Anterior cingulate cortex (tissue), 58 donors: ENCODE data around the gene SELL.
"Not testable (repeated sequence)": the region's sequence is repeated elsewhere in the genome, so short reads cannot be mapped to it uniquely, and the experiment has no call there.

Source experiments
- DNase-seq, 58 donors: peaks; one replicate each; lab custom pipeline; 2025; lab: John Stamatoyannopoulos, UW

Gene SELL

DNA sequence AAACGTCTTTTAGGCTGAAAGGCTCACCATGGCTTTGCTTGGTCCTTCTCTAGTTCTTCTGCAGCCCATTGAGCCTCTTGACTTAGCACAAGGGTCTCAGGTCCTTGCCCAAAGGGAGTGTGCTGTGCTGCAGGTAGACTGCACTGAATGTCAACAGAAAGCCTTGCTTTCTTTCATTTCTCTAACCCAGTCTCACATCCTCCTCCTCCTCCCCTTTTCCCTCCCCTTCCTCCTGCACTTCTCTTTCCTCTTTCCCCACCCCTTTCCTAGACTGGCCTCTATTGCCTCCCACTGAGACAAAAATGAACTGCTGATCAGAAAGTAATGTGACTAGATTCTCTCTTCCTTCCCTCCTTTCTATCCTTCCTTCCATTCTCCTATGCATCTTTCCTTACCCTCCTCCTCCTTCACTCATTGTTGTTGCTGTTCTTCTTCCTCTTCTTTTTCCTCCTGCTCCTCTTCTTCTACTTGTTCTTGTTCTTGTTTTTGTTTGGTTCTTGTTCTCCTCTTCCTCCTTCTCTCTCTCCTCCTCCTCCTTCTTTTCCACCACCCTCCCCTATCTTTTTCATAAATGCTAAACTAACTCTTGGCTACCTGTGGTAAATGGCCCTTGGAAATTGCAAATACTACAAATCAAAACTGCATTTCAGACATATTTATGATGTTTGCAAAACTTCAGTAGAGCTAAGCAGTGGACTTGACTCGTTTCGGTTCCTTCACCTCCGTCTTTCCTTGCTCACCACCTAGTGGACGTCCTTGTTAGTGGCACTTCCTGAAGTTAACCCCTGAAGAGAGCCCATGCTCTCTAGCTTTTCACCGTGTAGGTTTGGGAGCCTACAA, at the start of gene SELL:
Gene SELL, minus strand, starts transcription at position 152 of the 840 bp plus-strand sequence. Its CDS starts 122 bp downstream, at position 30.
- DNase-seq, result peak in 31 of 58 donors; percentile 0 to 65 (median 8)

DNA sequence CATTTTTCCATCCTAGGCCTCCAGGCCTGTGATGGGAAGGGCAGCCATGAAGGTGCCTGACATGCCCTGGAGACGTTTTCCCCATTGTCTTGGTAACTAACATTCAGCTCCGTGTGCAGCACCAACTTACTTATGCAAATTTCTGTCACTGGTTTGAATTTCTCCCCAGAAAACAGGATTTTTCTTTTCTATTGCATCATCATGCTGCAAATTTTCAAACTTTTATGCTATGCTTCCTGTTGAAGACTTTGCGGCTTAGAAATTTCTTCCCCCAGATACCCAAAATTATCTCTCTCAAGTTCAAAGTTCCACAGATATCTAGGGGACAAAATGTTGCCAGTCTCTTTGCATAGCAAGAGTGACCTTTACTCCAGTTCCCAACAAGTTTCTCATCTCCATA, 47.6 kb upstream of the SELL start:
- no peak for DNase-seq

DNA sequence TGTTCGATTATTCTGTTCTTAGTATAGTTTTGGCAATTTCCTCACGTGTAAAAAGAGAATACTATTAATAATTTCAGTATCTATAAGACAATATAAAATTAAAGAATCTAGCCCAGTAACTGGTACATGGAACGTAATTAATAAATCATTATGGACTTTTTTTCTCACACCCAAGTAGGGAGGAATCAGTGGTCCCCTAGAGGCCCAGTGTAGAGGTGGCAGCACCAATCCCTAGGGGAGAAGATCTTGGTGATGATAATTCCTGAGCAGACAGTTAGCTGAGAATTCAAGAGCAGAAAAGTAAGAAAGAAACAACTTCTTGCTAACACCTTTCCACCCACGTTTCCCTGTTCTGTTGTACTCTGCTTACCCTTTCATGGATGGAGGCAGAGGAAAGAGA, 42.1 kb upstream of the SELL start:
- DNase-seq, result no peak

DNA sequence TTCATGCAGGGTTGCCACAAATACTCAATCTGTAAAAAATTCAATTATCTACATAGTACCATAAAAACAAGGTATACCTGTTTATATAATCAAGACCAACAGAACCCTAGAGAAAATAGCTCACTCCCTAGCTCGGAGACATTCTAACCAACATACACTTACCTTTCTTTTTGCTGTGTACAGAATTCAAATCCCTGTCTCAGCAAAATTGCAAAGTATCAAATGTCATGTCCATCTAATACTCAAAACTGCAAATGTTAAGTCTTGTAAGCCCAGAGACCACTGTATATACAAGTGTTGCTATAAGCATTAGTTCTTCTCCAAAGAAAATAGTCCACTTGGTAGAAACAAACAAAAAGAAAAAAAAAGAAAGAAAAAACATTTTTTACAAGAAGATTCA, 38.6 kb upstream of the SELL start:
- no peak for DNase-seq

DNA sequence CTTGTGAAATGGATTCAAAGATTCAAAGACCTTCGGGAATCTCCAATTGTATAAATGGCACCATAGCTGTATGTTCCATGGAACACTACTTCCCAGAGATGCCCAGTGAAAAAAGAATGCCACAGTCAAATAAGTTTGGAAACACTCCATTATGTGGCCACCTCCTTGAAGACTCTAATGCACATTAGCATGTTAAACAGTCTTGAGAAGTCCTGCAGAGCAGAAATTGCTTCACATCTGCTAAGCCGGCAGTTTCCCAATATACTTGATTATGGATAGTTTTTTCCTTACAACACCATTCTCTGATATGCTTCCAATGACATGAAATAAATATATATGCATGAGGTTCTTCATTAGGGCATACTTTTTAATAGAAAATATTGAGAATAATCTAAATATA, 35.1 kb upstream of the SELL start:
- no peak for DNase-seq

DNA sequence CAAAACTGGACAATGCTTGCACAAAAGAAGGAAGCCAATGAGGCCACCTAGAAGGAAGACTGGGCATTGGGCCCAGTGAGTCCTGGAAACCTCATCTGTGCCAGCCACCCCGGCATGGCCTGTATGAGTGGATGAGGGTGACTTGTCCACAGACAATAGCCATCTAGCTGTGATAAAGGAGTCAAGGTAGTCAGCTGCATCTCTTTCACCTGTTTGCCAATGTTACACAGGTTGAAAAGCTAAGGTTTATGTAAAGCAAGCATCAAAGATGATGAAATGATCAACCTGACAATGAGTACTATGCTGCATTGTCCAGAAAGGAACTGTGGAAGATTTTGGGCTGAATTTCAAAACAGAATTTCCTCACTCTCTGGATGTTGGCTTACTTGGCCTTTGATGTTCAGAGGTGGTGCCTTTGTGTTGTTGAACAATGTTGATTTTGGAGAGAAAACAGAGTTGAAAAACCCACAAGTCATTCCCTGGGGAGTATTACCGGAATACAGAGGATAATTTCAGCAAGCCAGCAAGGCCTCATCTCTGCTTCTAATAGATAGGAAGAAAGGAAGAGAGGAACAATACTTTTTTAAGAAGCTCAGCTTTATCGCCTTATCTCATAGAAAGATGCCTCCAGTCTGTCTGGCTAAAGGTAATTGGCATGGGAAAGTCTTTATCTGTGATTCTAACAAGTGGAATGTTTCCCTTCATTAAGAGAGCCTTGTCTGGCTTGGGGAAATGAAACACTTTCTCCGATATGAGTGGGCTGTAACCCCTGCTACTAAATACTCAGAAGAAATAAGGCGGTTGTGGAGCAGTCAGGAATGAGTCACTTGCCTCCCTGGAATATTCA, 33.8 kb upstream of the SELL start:
- DNase-seq, result no peak

DNA sequence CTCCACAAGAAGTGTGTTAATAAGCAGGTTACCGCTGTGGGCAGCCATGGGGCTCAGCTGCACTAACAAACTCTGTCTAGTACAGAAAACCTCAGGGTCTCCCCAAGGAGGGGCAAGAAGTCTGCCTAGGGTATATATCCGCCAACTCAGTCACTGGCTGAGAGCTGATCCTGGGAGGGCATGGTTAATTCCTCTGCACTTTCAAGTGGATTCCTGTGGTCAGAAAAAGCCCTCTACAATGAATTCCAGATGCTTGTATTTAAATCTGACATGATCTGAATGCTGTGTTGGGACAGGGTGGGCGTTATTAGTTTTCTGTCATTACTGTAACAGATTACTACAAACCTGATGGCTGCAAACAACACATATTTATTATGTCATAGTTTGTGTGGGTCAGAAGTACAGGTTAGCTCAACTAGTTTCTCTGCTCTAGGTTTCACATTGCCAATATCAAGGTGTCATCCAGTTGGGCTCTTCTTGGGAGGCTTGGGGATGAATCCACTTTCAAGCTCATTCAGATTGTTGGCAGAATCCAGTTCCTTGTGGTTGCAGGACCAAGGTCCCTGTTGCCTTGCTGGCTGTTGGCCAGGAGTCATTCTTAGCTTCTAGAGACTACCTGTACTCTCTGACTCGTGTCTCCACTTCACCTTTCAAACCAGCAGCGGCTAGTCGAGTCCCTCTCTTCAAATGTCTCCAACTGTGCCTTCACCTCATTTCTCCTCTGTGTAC, 30.4 kb upstream of the SELL start:
- no peak for DNase-seq

DNA sequence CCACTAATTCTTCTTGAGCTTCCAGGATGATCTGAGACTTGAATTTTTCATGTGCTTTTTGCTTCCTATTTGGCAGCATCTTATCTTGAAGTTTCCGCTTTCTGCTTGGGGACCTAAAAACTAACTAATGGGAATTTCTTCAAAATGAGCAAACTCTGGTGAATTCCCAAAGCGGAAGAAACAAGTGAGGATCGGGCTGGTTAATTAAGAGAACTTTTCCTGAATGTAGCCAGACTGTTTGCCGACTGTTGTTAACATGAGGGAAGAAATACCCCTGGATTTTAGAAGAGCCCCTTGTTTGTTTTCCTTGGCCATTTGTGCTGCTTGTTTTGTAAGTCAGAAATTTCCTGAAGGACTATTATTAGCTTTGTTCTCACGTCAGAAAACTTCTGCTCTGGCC, 28.6 kb upstream of the SELL start:
- peak in 1 of 58 donors; percentile 1 for DNase-seq

DNA sequence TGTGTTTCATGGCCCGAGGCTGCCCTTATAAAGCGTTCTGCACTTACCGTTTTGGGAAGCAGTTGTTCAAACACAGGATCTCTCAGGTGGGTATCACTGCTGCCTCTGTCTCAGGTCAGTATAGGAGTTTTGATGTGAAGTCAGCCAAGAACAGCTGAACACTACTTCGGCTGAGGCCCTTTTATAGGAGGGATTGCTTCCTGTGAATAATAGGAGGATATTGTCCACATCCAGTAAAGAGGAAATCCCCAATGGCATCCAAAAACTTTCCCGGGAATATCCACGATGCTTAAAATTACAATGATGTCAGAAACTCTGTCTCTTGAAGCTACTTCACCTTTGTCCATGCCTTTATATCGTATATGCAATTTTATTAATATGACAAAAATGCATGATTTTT, 22.5 kb upstream of the SELL start, which contains the start of gene SELE:
Gene SELE, minus strand, starts transcription at position 156 of the 400 bp plus-strand sequence. CDS start 467 bp downstream, outside the sequence.
- no peak for DNase-seq

DNA sequence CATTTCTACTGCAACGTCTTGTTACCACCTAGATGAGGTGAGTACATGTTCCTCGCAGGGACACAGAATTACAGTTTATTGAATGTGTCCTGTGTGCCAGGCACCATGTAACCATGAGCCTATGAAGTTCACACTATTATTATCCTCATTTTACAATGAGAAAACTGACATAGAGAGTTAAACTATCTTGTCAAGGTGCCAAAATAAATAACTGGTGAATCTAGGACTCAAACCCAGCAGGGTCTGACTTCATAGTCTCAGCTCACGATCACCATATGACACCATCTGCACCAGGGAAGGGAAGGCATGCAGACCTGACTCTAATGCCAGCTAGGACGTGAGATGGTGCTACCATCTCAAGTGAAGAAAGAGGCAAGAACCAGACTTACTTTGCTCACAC, 20.0 kb upstream of the SELL start:
- DNase-seq, result no peak

DNA sequence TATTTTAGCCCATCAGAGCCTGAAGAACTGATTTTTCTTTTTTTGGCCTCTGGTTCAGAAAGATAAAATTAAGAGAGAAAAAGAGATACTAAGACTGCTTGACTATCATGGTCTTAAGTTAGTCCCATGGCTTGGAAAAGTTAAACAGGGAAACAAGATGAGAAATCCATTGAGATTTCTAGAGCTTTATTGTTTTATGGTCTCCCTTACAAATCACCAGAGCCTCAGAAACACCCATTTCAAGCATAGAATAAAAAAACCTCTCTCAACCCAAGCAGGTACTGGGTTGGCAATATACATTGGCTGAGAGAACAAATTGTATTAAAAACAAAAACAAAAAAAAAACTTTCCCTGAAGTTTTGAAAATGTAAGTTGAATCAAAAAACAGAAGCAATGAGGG, 18.6 kb upstream of the SELL start:
- no peak for DNase-seq

DNA sequence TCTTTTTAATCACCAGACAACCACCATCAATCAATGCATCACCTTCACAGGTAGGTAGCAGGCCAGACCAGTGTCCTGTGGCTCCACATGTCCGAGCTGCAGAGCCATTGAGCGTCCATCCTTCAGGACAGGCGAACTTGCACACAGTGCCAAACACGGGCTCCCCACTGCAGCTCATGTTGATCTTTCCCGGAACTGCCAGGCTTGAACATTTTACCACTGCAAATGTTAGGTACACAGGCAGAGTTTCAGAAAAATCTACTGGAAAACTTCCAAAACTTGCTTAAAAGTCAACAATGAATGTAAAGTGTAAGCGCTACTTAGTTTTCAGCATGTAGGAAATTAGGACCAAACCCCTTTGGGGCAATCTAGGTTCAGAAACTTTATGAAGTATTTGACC, 15.9 kb upstream of the SELL start:
- no peak for DNase-seq

DNA sequence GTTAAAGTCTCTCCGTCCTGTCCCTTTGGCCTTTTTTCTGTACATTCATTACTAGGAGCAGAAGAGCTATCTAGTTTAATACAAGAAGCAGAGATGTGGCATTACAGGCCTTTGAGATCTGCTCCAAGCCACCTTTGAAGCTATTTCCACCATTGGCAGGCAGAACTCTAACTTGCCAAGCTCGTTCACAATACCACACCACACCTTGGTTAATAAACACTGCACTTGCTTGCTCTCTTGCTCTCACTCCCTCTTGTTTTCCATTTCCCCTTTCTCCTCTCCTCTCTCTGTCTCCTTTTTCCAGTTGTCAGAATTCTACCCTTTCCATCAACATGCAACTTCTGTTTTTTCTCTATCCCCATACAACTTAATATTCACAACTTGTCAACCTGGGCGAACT, 15.4 kb upstream of the SELL start:
- no peak for DNase-seq

DNA sequence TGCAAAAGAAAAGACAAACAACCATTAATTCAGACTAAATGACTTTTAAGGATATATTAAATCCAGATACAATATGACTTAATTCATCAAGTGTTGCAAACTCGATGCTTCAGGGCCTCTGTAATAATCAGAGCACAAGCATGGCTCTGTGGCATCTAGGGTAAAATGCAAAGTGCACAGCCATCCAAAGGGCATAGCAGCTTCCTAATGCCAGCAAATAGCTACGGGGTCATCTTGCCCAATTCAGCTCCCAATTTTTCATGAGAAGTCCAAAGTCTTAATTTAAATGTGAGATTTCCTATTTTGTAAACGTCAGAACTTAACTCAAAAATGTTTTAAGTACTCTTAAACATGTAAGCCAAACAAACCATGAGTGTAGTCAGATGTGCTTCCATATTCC, 14.5 kb upstream of the SELL start:
- DNase-seq, result no peak

DNA sequence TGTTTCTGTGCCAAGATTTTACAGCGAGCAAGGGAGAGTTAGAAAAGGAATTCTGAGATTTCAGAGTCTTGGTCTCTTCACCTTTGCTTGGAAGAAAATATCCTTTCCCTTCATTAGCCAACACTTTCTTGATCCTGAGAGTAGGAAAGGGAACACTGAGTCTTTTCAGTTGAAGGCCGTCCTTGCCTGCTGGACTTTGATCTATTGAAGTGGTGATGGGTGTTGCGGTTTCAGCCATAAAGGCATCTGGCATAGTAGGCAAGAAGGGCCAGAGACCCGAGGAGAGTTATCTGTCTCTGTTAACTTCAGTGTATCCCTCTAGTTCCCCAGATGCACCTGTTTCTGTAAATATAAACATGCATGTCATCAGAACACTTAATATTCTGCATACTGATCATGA, 12.7 kb upstream of the SELL start:
- DNase-seq, result no peak

DNA sequence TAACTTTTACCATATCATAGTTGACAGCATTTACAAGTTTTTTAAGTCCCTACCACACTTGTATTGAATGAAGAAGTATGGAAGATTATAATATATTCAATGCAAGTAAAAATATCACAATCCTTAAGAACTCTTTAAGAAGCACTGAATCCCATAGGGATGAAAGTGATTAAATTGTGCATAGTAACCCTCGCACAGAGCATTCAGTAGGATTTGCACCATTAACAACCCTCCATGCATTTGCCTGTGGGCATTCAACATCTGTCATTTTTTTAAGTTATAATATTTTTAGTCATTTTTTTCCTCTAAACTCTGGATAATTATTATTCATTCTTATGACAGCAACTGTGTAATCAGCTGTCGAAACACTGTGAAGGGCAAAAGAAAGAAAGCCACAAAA, 12.3 kb upstream of the SELL start:
- no peak for DNase-seq

DNA sequence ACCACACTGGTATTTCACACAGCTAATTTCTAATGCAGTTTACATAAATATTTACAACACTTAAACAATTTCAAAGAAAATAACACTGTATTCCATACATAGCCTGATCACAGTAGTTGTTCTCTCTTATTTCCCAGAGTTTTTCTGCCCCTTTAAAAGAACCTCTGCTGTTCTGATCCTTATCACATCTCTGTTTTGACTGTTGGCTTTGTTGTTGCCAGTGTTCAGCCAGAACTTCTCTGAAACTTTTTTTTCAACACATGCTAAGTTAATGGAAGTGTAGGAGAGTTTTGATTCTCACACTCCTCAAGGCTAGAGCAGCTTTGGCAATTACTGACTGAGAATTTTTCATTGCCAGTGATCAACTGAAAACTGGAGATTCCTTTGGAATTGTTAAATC, 11.4 kb upstream of the SELL start:
- DNase-seq, result no peak

DNA sequence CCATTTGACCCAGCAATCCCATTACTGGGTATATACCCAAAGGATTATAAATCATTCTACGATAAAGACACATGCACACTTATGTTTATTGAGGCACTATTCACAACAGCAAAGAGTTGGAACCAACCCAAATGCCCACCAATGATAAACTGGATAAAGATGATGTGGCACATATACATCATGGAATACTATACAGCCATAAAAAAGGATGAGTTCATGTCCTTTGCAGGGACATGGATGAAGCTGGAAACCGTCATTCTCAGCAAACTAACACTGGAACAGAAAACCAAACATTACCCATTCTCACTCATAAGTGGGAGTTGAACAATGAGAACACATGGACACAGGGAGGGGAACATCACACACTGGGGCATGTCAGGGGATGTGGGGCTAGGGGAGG, 3.7 kb upstream of the SELL start:
- not testable (repeated sequence) for DNase-seq

DNA sequence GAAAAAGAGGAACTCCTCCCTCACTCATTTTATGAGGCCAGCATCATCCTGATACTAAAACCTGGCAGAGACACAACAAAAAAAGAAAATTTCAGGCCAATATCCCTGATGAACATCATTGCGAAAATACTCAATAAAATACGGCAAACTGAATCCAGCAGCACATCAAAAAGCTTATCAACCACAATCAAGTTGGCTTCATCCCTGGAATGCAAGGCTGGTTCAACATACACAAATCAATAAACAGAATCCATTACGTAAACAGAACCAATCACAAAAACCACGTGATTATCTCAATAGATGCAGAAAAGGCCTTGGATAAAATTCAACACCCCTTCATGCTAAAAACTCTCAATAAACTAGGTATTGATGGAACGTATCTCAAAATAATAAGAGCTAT, 1.7 kb upstream of the SELL start:
- DNase-seq, result not testable (repeated sequence)

DNA sequence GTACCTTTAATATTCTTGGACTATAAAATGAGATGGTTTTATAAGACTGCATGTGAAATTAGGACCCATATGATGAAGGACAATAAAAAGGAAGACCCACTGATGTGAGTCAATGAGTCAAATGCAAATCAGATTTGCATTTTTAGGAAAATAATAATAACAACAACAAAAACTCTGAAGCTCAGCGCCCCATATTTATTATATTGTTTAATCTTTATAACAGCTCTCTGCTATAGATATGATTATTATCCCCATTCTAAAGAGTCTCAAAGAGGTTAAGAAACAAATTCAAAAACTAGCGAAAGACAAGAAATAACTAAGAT, 850 bp upstream of the SELL start:
- DNase-seq, result no peak

DNA sequence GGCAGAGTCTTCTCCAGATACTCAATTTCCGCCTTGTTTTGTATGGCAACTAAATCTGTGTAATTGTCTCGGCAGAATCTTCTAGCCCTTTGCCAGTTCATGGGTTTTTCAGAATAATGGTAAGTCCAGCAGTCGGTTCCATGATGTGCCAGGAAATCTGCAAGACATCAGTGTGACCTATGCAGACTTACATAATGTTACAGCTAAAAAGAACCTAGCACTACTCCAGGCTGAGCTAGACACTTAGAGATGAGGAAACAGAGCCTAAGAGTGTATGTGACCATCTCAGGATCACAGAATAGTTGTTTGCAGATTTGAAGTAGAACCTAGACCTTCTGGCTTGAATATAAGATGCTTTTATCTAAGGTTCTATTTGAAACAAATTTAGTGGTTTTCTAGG, 2.8 kb downstream of the SELL start:
- DNase-seq, result no peak
